K562 (cell line): ENCODE measurements around the gene TUBGCP6. TPM values are rescaled to one million over a fixed set of nuclear protein-coding genes. Genes with fewer than 3 reads are reported as not detected.

Experiments
- CBFB ChIP-seq: sonication (generic); formaldehyde crosslinking; IDR thresholded peaks from 2 replicates; pipeline ENCODE4 v1.4.0; 2020; ENCODE audit warnings: mild to moderate bottlenecking, missing genetic modification reagents
- CBX1 ChIP-seq: sonication (generic); IDR thresholded peaks from 2 replicates; pipeline ENCODE4 v1.6.1; 2016; ENCODE audit warnings: antibody characterized with exemption, low read depth, mild to moderate bottlenecking
- CTCFL ChIP-seq: IDR thresholded peaks from 2 replicates; pipeline ENCODE4 v1.6.1; 2011; ENCODE audit warnings: borderline replicate concordance, low read depth, mild to moderate bottlenecking, moderate library complexity, low read length; ENCODE audit not compliant: insufficient read depth, poor library complexity, severe bottlenecking
- DACH1 ChIP-seq: fragments of 450-650 bp; IDR thresholded peaks from 2 replicates; pipeline ENCODE4 v1.6.1; 2018; ENCODE audit not compliant: partially characterized antibody
- HDAC2 ChIP-seq: fragments of 450-650 bp; IDR thresholded peaks from 2 replicates; pipeline ENCODE4 v1.6.1; 2016; ENCODE audit warnings: mild to moderate bottlenecking
- RERE ChIP-seq: sonication (generic); formaldehyde crosslinking; IDR thresholded peaks from 2 replicates; pipeline ENCODE4 v1.8.0; 2023; ENCODE audit warnings: missing genetic modification reagents, mild to moderate bottlenecking, borderline replicate concordance
- SNIP1 ChIP-seq: fragments of 450-650 bp; IDR thresholded peaks from 2 replicates; pipeline ENCODE4 v1.7.1; 2017; ENCODE audit warnings: low read depth, mild to moderate bottlenecking
- SP1 ChIP-seq: sonication (generic); formaldehyde crosslinking; IDR thresholded peaks from 2 replicates; pipeline ENCODE4 v1.8.1; 2022; ENCODE audit warnings: mild to moderate bottlenecking, missing genetic modification reagents
- ZBTB40 ChIP-seq, 2 experiments: fragments of 450-650 bp in 1 of 2; sonication (generic) in 1 of 2; formaldehyde crosslinking in 1 of 2; IDR thresholded peaks; 2 replicates each; pipeline versions ENCODE4 v1.7.1 to v1.9.0; 2016 to 2022; ENCODE audit warnings: inconsistent platforms in 1 of 2, mild to moderate bottlenecking in 1 of 2, missing genetic modification reagents in 1 of 2
- polyA plus RNA-seq, 8 experiments: library from polyadenylated mRNA; depleted of rRNA in 4 of 8; stranded (reverse) in 5 of 8; unstranded in 3 of 8; fragments of >200 nt; fragmentation: Nextera tagmentation in 2 of 8; fragmentation: Illumina TruSeq in 1 of 8; extraction: Ambion mirVana in 2 of 8; extraction: Trizol in 1 of 8; gene quantifications; 2 replicates each; pipeline versions ENCODE4 v1.2.1 to v1.2.3, GENCODE V29; 2011 to 2014; ENCODE audit warnings: inconsistent platforms in 1 of 8, missing spikeins in 1 of 8
- total RNA-seq, 7 experiments: library from RNA; depleted of rRNA in 6 of 7; stranded (reverse); fragments of >200 nt in 6 of 7; fragmentation: Illumina TruSeq in 2 of 7; extraction: Trizol in 2 of 7; gene quantifications; 2 replicates each; pipeline versions ENCODE4 v1.2.1 to v1.2.3, GENCODE V29; 2011 to 2021; ENCODE audit warnings: low replicate concordance in 1 of 7

Gene TUBGCP6
- total and polyA plus RNA-seq, 9 of the 15 experiments (the other 6 are each of a cell fraction or from before 2014, with no cell fraction given) = 0.76 to 33.0 (median 10.1) TPM

GRCh38 chr22:50190182-50190940 is 54.5 kb downstream of the TUBGCP6 start (continued):
- TF ChIP-seq ZBTB40 (IDR thresholded peaks at IDR 0.05) = peak; percentile 71
- TF ChIP-seq ZBTB40 (CRISPR knock-in tag; IDR thresholded peaks at IDR 0.05) = no peak
- TF ChIP-seq DACH1 = no peak
- TF ChIP-seq CBFB = peak; percentile 97
- no peak for TF ChIP-seq HDAC2
- peak; percentile 88 for TF ChIP-seq CTCFL
- TF ChIP-seq CBX1 = peak; percentile 68; the same call in 1 of the 2 replicates
- no peak for TF ChIP-seq SNIP1
- no peak for TF ChIP-seq RERE (CRISPR knock-in tag)
- TF ChIP-seq SP1 (CRISPR knock-in tag) = peak; percentile 60; the same call in 1 of the 2 replicates
